Nephron progenitor cell (in vitro differentiated cells): ENCODE data around the gene ANTXR1.

Source experiments
- DNase-seq: peaks from one replicate; pipeline ENCODE4 v3.0.0; 2021
- H3K27ac Mint-ChIP-seq: 2 replicates; pipeline ENCODE4 v1.8.0; 2021; ENCODE audit warnings: mild to moderate bottlenecking, moderate library complexity, mixed read lengths
- H3K27me3 Mint-ChIP-seq: 2 replicates; pipeline ENCODE4 v1.8.0; 2021; ENCODE audit warnings: mild to moderate bottlenecking, low read depth, mixed read lengths; ENCODE audit not compliant: poor library complexity
- H3K36me3 Mint-ChIP-seq: 2 replicates; pipeline ENCODE4 v1.8.0; 2021; ENCODE audit warnings: low read depth, mixed read lengths
- H3K4me1 Mint-ChIP-seq: 2 replicates; pipeline ENCODE4 v1.8.0; 2021; ENCODE audit warnings: mixed read lengths
- H3K4me3 Mint-ChIP-seq: 2 replicates; pipeline ENCODE4 v1.8.0; 2021; ENCODE audit warnings: mild to moderate bottlenecking, moderate library complexity, mixed read lengths
- H3K9me3 Mint-ChIP-seq: 2 replicates; pipeline ENCODE4 v1.8.0; 2021; ENCODE audit warnings: mild to moderate bottlenecking, moderate library complexity, mixed read lengths
- TF ChIP-seq, protein P1 (sequence below): fragments of 200-600 bp; sonication (generic); IDR thresholded peaks from 2 replicates; pipeline ENCODE4 v1.5.0; 2021; ENCODE audit warnings: antibody characterized with exemption

ANTXR1 gene

DNA sequence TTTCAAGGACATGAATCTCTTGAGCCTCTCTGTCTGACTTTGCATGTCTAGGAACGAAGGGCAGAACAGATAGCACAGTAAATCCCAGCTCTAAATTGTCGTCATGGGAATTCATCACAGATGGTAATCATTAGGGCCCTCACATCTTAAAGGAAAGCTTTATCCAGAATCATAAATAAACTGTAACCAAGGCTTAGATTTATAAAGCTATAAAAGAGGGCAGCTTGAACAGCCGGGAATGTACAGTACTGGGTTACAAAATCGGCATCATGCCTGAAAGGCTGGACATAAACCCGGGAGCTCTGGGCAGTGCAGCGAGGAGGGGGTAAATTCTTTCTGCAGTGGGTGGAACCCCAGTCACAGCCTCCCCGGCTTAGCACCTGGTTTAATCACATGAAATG lies 229.7 kb downstream of the ANTXR1 start:
- no peaks in the 10 kb centered on the region for H3K9me3 Mint-ChIP-seq
- peaks cover 96% of the 10 kb centered on the region for H3K36me3 Mint-ChIP-seq
- no peak for DNase-seq
- peaks cover 4% of the 10 kb centered on the region for H3K27me3 Mint-ChIP-seq
- peaks cover 21% of the 10 kb centered on the region for H3K4me1 Mint-ChIP-seq
- no peak overlapping the region for H3K4me3 Mint-ChIP-seq
- TF ChIP-seq, protein P1, sequence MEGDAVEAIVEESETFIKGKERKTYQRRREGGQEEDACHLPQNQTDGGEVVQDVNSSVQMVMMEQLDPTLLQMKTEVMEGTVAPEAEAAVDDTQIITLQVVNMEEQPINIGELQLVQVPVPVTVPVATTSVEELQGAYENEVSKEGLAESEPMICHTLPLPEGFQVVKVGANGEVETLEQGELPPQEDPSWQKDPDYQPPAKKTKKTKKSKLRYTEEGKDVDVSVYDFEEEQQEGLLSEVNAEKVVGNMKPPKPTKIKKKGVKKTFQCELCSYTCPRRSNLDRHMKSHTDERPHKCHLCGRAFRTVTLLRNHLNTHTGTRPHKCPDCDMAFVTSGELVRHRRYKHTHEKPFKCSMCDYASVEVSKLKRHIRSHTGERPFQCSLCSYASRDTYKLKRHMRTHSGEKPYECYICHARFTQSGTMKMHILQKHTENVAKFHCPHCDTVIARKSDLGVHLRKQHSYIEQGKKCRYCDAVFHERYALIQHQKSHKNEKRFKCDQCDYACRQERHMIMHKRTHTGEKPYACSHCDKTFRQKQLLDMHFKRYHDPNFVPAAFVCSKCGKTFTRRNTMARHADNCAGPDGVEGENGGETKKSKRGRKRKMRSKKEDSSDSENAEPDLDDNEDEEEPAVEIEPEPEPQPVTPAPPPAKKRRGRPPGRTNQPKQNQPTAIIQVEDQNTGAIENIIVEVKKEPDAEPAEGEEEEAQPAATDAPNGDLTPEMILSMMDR: no peak
- peak overlapping the region; percentile 92 for H3K27ac Mint-ChIP-seq

DNA sequence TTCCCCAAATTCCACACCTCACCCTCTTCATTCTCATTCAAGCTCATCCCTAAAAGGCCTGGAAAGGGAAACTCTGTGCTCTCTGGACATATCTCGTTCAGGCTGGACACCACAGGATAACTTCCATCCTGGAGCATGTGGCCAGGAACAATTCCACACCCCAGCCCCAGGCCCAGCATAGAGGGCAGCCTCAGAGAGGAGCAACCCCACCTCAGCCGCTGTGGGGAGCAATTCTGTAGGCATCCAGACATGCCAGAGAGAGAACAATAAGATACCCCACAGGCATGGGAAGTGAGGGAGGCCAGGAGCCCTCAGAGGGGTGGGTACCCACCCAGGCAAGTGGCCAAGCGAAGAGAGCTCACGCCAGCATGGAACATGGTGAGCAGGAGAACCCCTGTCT lies 230.7 kb downstream of the ANTXR1 start:
- Mint-ChIP-seq H3K4me3 (no peak overlapping the region), H3K27ac (peak overlapping the region; percentile 40), H3K9me3 (no peaks in the 10 kb centered on the region), H3K4me1 (peaks cover 21% of the 10 kb centered on the region), H3K36me3 (peaks cover 96% of the 10 kb centered on the region), H3K27me3 (peaks cover 3% of the 10 kb centered on the region)
- TF ChIP-seq, protein P1: no peak
- no peak for DNase-seq

DNA sequence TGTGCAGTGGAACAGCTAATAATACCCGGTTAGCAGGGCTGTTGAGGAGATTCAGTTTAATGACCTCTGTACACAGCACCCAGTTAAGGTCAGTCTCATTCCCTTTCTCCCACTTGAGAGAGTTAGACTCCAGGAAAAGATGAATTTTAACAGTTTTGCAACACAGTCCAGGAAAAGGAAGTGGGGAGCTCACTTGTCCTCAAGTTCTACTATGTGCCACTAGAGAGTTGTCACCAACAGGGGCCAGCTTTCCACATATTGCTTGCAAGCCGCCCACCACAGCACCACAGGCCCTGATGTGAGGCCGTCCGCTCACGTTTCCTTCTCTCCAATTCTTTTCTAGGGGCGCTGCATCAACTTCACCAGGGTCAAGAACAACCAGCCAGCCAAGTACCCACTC lies 231.9 kb downstream of the ANTXR1 start:
- H3K4me1 Mint-ChIP-seq: peaks cover 21% of the 10 kb centered on the region
- no peak for DNase-seq
- no peak overlapping the region for H3K27ac Mint-ChIP-seq
- no peaks in the 10 kb centered on the region for H3K9me3 Mint-ChIP-seq
- H3K4me3 Mint-ChIP-seq: no peak overlapping the region
- no peaks in the 10 kb centered on the region for H3K27me3 Mint-ChIP-seq
- H3K36me3 Mint-ChIP-seq: peaks cover 88% of the 10 kb centered on the region
- TF ChIP-seq, protein P1: no peak

DNA sequence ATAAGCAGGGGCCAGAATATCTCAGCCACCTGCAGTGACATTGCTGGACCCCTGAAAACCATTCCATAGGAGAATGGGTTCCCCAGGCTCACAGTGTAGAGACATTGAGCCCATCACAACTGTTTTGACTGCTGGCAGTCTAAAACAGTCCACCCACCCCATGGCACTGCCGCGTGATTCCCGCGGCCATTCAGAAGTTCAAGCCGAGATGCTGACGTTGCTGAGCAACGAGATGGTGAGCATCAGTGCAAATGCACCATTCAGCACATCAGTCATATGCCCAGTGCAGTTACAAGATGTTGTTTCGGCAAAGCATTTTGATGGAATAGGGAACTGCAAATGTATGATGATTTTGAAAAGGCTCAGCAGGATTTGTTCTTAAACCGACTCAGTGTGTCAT lies 234.6 kb downstream of the ANTXR1 start:
- no peaks in the 10 kb centered on the region for H3K9me3 Mint-ChIP-seq
- DNase-seq: no peak
- H3K36me3 Mint-ChIP-seq: peaks cover 73% of the 10 kb centered on the region

DNA sequence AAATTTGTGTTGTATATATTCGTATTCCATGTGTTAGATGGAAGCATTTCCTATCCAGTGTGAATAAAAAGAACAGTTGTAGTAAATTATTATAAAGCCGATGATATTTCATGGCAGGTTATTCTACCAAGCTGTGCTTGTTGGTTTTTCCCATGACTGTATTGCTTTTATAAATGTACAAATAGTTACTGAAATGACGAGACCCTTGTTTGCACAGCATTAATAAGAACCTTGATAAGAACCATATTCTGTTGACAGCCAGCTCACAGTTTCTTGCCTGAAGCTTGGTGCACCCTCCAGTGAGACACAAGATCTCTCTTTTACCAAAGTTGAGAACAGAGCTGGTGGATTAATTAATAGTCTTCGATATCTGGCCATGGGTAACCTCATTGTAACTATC lies 235.3 kb downstream of the ANTXR1 start:
- no peak overlapping the region for H3K4me3 Mint-ChIP-seq
- peaks cover 68% of the 10 kb centered on the region for H3K36me3 Mint-ChIP-seq
- H3K4me1 Mint-ChIP-seq: no peaks in the 10 kb centered on the region
- H3K27me3 Mint-ChIP-seq: no peaks in the 10 kb centered on the region
- no peak overlapping the region for H3K27ac Mint-ChIP-seq
- TF ChIP-seq, protein P1: no peak
- no peaks in the 10 kb centered on the region for H3K9me3 Mint-ChIP-seq
- DNase-seq: no peak

More for the DNA sequence above, 234.6 kb downstream of the ANTXR1 start:
- Mint-ChIP-seq H3K4me1 (peaks cover 1% of the 10 kb centered on the region), H3K4me3 (no peak overlapping the region), H3K27ac (no peak overlapping the region), H3K27me3 (no peaks in the 10 kb centered on the region)
- TF ChIP-seq, protein P1: no peak

DNA sequence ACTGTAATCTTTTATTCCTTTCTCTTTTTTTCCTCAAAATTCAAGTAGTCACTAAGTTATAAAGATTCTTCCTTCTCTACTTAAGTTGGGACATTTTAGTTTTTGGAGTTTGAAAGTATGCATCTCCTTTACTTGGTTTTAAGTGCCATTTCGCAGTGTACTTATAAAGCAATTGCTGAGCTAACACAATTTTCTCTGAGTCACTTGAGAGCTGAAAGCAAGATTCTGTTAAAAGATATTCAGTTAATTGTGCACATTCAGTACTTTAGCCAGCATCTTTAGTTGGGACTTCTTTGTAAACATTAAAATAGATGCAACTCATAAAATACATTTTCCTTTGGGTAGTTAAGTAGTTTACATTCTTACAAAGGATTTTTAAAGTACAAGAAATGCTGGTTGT lies 238.0 kb downstream of the ANTXR1 start:
- Mint-ChIP-seq H3K36me3 (peaks cover 42% of the 10 kb centered on the region), H3K9me3 (no peaks in the 10 kb centered on the region), H3K4me3 (no peak overlapping the region), H3K4me1 (no peaks in the 10 kb centered on the region), H3K27me3 (no peaks in the 10 kb centered on the region), H3K27ac (no peak overlapping the region)
- DNase-seq: no peak
- TF ChIP-seq, protein P1: no peak
